T47D (cell line): Measurements from ENCODE around the gene CACNA2D4.

Experiments
- DNase-seq, 2 experiments: peaks; one replicate each; pipeline versions ENCODE4 v3.0.0 to v3.0.0-alpha.2; 2011 to 2012; ENCODE audit warnings: low read depth in 1 of 2, low spot score in 1 of 2
- JUND ChIP-seq: IDR thresholded peaks from 2 replicates; pipeline ENCODE4 v1.6.1; 2012; ENCODE audit warnings: low read depth
- in situ Hi-C: cut with HindIII; loops from 2 replicates; pipeline ENCODE4 v1.10.0; 2016; ENCODE audit warnings: low sequenced_read_pairs, low pct_unique_long_range_greater_than_20kb

Gene CACNA2D4

GRCh38 chr12:1766110-1766509, 152.3 kb downstream of the CACNA2D4 start:
- in situ Hi-C loops, result no loop called here
- DNase-seq, result no peak
- no peak for TF ChIP-seq JUND

GRCh38 chr12:1763153-1763552, 155.3 kb downstream of the CACNA2D4 start:
- TF ChIP-seq JUND, result no peak
- in situ Hi-C loops, result no loop called here

GRCh38 chr12:1761857-1762256, 156.6 kb downstream of the CACNA2D4 start:
- TF ChIP-seq JUND, result no peak
- DNase-seq, result no peak
- in situ Hi-C loops, result no loop called here

More at GRCh38 chr12:1763153-1763552, 155.3 kb downstream of the CACNA2D4 start:
- no peak for DNase-seq

- no peak for DNase-seq
- in situ Hi-C loops, result no loop called here
- TF ChIP-seq JUND, result no peak
Measured at GRCh38 chr12:1760566-1761382, 157.7 kb downstream of the CACNA2D4 start.

- TF ChIP-seq JUND, result no peak
- in situ Hi-C loops, result no loop called here
Measured at GRCh38 chr12:1758887-1759286, 159.6 kb downstream of the CACNA2D4 start.

GRCh38 chr12:1758376-1758775, 160.1 kb downstream of the CACNA2D4 start:
- DNase-seq, result no peak
- no peak for TF ChIP-seq JUND
- in situ Hi-C loops, result no loop called here

More at GRCh38 chr12:1758887-1759286, 159.6 kb downstream of the CACNA2D4 start:
- no peak for DNase-seq

- no peak for TF ChIP-seq JUND
- DNase-seq, result no peak
- in situ Hi-C loops, result no loop called here
Measured at GRCh38 chr12:1750300-1750699, 168.2 kb downstream of the CACNA2D4 start.

GRCh38 chr12:1749019-1749418, 169.4 kb downstream of the CACNA2D4 start:
- no peak for TF ChIP-seq JUND
- in situ Hi-C loops, result no loop called here
- DNase-seq, result no peak

- TF ChIP-seq JUND, result no peak
- in situ Hi-C loops, result no loop called here
- no peak for DNase-seq
Measured at GRCh38 chr12:1747609-1748008, 170.8 kb downstream of the CACNA2D4 start.

- DNase-seq, result no peak
- TF ChIP-seq JUND, result no peak
- in situ Hi-C loops, result no loop called here
Measured at GRCh38 chr12:1744932-1745331, 173.5 kb downstream of the CACNA2D4 start.
